ENCODE results near the gene AAK1. TPM values are rescaled to one million over a fixed set of nuclear protein-coding genes. Genes with fewer than 3 reads are reported as not detected.
A peak's percentile ranks its signal among the peaks of the same experiment; 100 is the strongest.

AAK1 gene
- total and polyA plus RNA-seq, 10 of the 15 experiments (the other 5 are each of a cell fraction or from before 2014, with no cell fraction given) = 2.9 to 41.4 (median 17.5) TPM

DNA sequence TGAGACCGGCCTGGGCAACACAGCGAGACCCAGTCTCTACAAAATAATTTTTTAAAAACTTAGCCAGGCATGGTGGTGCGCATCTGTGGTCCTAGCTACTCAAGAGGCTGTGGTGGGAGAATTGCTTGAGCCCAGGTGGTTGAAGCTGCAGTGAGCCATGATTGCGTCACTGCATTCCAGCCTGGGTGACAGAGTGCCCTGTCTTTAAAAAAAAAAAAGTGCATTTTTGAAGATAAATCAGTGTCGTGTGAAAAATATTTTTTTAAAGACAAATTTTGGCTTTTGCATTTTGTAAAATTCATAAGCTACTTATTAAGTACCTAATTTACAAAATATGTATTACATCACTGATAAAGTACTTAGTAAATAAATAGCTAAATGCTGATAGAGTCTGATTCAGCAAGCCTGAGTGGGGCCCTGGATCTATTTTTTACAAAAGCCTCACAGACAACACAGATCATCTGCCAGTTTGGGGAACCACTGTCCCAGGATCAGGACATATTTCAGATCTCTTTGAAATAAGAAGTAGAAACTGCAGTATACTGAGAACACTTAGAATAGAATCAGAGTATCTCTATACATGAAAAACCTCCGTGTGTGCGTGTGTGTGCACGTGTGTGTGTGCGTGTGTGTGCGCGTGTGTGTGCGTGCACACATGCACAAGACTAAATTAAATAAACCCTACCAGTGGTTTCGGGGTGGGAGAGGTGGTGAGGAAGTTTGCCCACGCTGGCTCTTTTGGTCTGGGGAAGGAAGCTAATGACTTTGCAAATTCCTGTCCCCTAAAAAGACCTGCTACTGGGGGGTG, 61.6 kb downstream of the AAK1 start (continued):
- TF ChIP-seq, protein P1, sequence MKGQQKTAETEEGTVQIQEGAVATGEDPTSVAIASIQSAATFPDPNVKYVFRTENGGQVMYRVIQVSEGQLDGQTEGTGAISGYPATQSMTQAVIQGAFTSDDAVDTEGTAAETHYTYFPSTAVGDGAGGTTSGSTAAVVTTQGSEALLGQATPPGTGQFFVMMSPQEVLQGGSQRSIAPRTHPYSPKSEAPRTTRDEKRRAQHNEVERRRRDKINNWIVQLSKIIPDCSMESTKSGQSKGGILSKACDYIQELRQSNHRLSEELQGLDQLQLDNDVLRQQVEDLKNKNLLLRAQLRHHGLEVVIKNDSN (IDR thresholded peaks at IDR 0.05; ENCODE audit: borderline replicate concordance, extremely low read length, insufficient read depth, low read depth, low read length) = no peak
- TF ChIP-seq KDM1A (IDR thresholded peaks at IDR 0.05; ENCODE audit: borderline replicate concordance) = no peak
- 0 out of 2 replicates have a peak, but pooled peaks have one; percentile 37 for TF ChIP-seq TCF12 (IDR thresholded peaks at IDR 0.05; ENCODE audit: low read depth, low read length)
- peak; percentile 47; the same call in 1 of the 2 replicates for TF ChIP-seq BACH1 (IDR thresholded peaks at IDR 0.05; ENCODE audit: borderline replicate concordance)
- TF ChIP-seq YBX1 (IDR thresholded peaks at IDR 0.05) = no peak
- no peak for TF ChIP-seq STAT3 (IDR thresholded peaks at IDR 0.05; ENCODE audit: low read depth, low read length)
- peak; percentile 42; the same call in 1 of the 2 replicates for TF ChIP-seq SMARCA5 (IDR thresholded peaks at IDR 0.05)
- TF ChIP-seq SIN3A (IDR thresholded peaks at IDR 0.05; ENCODE audit: low read depth, low read length) = no peak
- TF ChIP-seq, protein P2, sequence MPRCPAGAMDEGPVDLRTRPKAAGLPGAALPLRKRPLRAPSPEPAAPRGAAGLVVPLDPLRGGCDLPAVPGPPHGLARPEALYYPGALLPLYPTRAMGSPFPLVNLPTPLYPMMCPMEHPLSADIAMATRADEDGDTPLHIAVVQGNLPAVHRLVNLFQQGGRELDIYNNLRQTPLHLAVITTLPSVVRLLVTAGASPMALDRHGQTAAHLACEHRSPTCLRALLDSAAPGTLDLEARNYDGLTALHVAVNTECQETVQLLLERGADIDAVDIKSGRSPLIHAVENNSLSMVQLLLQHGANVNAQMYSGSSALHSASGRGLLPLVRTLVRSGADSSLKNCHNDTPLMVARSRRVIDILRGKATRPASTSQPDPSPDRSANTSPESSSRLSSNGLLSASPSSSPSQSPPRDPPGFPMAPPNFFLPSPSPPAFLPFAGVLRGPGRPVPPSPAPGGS (IDR thresholded peaks at IDR 0.05; ENCODE audit: borderline replicate concordance, insufficient read depth, low read depth, low read length, poor library complexity, severe bottlenecking) = no peak
- TF ChIP-seq, protein P3, sequence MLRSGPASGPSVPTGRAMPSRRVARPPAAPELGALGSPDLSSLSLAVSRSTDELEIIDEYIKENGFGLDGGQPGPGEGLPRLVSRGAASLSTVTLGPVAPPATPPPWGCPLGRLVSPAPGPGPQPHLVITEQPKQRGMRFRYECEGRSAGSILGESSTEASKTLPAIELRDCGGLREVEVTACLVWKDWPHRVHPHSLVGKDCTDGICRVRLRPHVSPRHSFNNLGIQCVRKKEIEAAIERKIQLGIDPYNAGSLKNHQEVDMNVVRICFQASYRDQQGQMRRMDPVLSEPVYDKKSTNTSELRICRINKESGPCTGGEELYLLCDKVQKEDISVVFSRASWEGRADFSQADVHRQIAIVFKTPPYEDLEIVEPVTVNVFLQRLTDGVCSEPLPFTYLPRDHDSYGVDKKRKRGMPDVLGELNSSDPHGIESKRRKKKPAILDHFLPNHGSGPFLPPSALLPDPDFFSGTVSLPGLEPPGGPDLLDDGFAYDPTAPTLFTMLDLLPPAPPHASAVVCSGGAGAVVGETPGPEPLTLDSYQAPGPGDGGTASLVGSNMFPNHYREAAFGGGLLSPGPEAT (IDR thresholded peaks at IDR 0.05; ENCODE audit: low read depth) = peak; percentile 36; the same call in 1 of the 2 replicates
- TF ChIP-seq, protein P4, sequence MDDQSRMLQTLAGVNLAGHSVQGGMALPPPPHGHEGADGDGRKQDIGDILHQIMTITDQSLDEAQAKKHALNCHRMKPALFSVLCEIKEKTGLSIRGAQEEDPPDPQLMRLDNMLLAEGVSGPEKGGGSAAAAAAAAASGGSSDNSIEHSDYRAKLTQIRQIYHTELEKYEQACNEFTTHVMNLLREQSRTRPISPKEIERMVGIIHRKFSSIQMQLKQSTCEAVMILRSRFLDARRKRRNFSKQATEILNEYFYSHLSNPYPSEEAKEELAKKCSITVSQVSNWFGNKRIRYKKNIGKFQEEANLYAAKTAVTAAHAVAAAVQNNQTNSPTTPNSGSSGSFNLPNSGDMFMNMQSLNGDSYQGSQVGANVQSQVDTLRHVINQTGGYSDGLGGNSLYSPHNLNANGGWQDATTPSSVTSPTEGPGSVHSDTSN (IDR thresholded peaks at IDR 0.05; ENCODE audit: insufficient replicate concordance, low read depth, low read length) = no peak
- TF ChIP-seq SREBF1 (IDR thresholded peaks at IDR 0.05; ENCODE audit: low read length) = no peak
- TF ChIP-seq NFYA (IDR thresholded peaks at IDR 0.05; ENCODE audit: borderline replicate concordance, low read depth, low read length) = no peak
- TF ChIP-seq SIX5 (IDR thresholded peaks at IDR 0.05; ENCODE audit: low read depth, low read length, severe bottlenecking) = no peak
- no peak for TF ChIP-seq HDGF (IDR thresholded peaks at IDR 0.05)
- TF ChIP-seq CHD1 (IDR thresholded peaks at IDR 0.05; ENCODE audit: low read depth, low read length) = no peak
- TF ChIP-seq EED (IDR thresholded peaks at IDR 0.05; ENCODE audit: low read depth) = no peak
- TF ChIP-seq, protein P5, sequence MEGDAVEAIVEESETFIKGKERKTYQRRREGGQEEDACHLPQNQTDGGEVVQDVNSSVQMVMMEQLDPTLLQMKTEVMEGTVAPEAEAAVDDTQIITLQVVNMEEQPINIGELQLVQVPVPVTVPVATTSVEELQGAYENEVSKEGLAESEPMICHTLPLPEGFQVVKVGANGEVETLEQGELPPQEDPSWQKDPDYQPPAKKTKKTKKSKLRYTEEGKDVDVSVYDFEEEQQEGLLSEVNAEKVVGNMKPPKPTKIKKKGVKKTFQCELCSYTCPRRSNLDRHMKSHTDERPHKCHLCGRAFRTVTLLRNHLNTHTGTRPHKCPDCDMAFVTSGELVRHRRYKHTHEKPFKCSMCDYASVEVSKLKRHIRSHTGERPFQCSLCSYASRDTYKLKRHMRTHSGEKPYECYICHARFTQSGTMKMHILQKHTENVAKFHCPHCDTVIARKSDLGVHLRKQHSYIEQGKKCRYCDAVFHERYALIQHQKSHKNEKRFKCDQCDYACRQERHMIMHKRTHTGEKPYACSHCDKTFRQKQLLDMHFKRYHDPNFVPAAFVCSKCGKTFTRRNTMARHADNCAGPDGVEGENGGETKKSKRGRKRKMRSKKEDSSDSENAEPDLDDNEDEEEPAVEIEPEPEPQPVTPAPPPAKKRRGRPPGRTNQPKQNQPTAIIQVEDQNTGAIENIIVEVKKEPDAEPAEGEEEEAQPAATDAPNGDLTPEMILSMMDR (IDR thresholded peaks at IDR 0.05 in 2 of 3, conservative IDR thresholded peaks at IDR 0.05 in 1 of 3; ENCODE audit: control insufficient read depth in 2 of 3, extremely low read depth in 1 of 3, insufficient read depth in 1 of 3, low read depth in 3 of 3, low read length in 3 of 3) = no peak
- TF ChIP-seq, protein P6, sequence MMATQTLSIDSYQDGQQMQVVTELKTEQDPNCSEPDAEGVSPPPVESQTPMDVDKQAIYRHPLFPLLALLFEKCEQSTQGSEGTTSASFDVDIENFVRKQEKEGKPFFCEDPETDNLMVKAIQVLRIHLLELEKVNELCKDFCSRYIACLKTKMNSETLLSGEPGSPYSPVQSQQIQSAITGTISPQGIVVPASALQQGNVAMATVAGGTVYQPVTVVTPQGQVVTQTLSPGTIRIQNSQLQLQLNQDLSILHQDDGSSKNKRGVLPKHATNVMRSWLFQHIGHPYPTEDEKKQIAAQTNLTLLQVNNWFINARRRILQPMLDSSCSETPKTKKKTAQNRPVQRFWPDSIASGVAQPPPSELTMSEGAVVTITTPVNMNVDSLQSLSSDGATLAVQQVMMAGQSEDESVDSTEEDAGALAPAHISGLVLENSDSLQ (IDR thresholded peaks at IDR 0.05) = no peak
- TF ChIP-seq ZNF274 (IDR thresholded peaks at IDR 0.05; ENCODE audit: insufficient read depth, insufficient read length) = no peak
- no peak for TF ChIP-seq BMI1 (IDR thresholded peaks at IDR 0.05; ENCODE audit: borderline replicate concordance)

Data from GM12878 (cell line).